GM18951 (cell line): ENCODE results near the gene ADSL.

Experiments used
- POLR2A ChIP-seq: IDR thresholded peaks from 4 replicates; pipeline ENCODE4 v1.6.1; 2011; ENCODE audit warnings: mild to moderate bottlenecking; ENCODE audit not compliant: insufficient read length, insufficient read depth; ENCODE audit errors: extremely low read depth
- in situ Hi-C: fragments of 300-500 bp; cut with MboI; formaldehyde crosslinking; loops from one replicate; pipeline ENCODE4 v1.12.0; 2022; ENCODE audit warnings: low sequenced_read_pairs, mixed read lengths, inconsistent platforms; ENCODE audit not compliant: unreplicated experiment

Gene ADSL

GRCh38 chr22:40426594-40427333 is 80.5 kb downstream of the ADSL start:
- TF ChIP-seq POLR2A, result no peak
- in situ Hi-C loops, result loop anchor here (25.0 kb wide), 1 partner anchor 211 kb away; the partner anchor contains the start of gene MRTFA

GRCh38 chr22:40428796-40429195 is 82.5 kb downstream of the ADSL start:
- in situ Hi-C loops, result loop anchor here (25.0 kb wide), 1 partner anchor 209 kb away; the partner anchor contains the start of gene MRTFA
- TF ChIP-seq POLR2A, result no peak

- in situ Hi-C loops, result loop anchor here (25.0 kb wide), 1 partner anchor 208 kb away; the partner anchor contains the start of gene MRTFA
- TF ChIP-seq POLR2A, result no peak
Observed at GRCh38 chr22:40429481-40429880, 83.2 kb downstream of the ADSL start.

- in situ Hi-C loops, result loop anchor here (25.0 kb wide), 1 partner anchor 206 kb away; the partner anchor contains the start of gene MRTFA
- no peak for TF ChIP-seq POLR2A
Observed at GRCh38 chr22:40430991-40431390, 84.7 kb downstream of the ADSL start.

GRCh38 chr22:40432157-40432556 is 85.9 kb downstream of the ADSL start:
- TF ChIP-seq POLR2A, result no peak
- in situ Hi-C loops, result loop anchor here (25.0 kb wide), 1 partner anchor 205 kb away; the partner anchor contains the start of gene MRTFA

- in situ Hi-C loops, result loop anchor here (25.0 kb wide), 1 partner anchor 205 kb away; the partner anchor contains the start of gene MRTFA
Observed at GRCh38 chr22:40432625-40433024, 86.3 kb downstream of the ADSL start.

GRCh38 chr22:40433416-40434090 is 87.3 kb downstream of the ADSL start:
- TF ChIP-seq POLR2A, result no peak
- in situ Hi-C loops, result loop anchor here (25.0 kb wide), 1 partner anchor 204 kb away; the partner anchor contains the start of gene MRTFA

More at GRCh38 chr22:40432625-40433024, 86.3 kb downstream of the ADSL start:
- no peak for TF ChIP-seq POLR2A

GRCh38 chr22:40434106-40434505 is 87.8 kb downstream of the ADSL start:
- in situ Hi-C loops, result loop anchor here (25.0 kb wide), 1 partner anchor 203 kb away; the partner anchor contains the start of gene MRTFA

GRCh38 chr22:40434745-40435144 is 88.4 kb downstream of the ADSL start:
- in situ Hi-C loops, result loop anchor here (25.0 kb wide), 1 partner anchor 203 kb away; the partner anchor contains the start of gene MRTFA
- no peak for TF ChIP-seq POLR2A

More at GRCh38 chr22:40434106-40434505, 87.8 kb downstream of the ADSL start:
- no peak for TF ChIP-seq POLR2A

- in situ Hi-C loops, result loop anchor here (25.0 kb wide), 1 partner anchor 201 kb away; the partner anchor contains the start of gene MRTFA
- TF ChIP-seq POLR2A, result no peak
Observed at GRCh38 chr22:40436505-40437431, 90.5 kb downstream of the ADSL start.
